SKM-1 treated with dmso at 0.1 percent for 144 hours (cell line): ENCODE results near the gene TMEM38A.
"Not testable (repeated sequence)": the region's sequence is repeated elsewhere in the genome, so short reads cannot be mapped to it uniquely, and the experiment has no call there.

Experiments used
- DNase-seq: peaks from one replicate; lab custom pipeline; 2025; ENCODE audit not compliant: unreplicated experiment; lab: John Stamatoyannopoulos, UW

Gene TMEM38A

GRCh38 chr19:16637535-16637934 is 23.4 kb upstream of the TMEM38A start:
- DNase-seq: no peak

- DNase-seq: no peak
Observed at GRCh38 chr19:16638666-16639065, 22.3 kb upstream of the TMEM38A start.

GRCh38 chr19:16640951-16641350 is 20.0 kb upstream of the TMEM38A start:
- no peak for DNase-seq

DNA sequence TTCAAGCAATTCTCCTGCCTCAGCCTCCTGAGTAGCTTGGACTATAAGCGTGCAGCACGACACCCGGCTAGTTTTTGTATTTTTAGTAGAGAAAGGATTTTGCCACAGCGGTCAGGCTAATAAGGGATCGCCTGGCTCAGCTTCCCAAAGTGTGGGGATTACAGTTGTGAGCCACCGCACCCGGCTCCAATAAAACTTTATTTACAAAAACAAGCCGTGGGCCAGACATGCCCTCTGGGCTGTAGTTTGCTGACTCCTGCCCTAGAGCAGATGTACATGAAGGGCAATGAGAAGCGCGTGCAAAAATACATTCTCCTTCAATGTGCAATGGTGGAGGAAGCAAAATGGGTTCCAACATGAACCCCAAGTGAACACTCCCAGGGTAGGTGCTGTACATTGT is 19.2 kb upstream of the TMEM38A start:
- DNase-seq: no peak

GRCh38 chr19:16645140-16645539 is 15.8 kb upstream of the TMEM38A start:
- no peak for DNase-seq

- DNase-seq: no peak
Observed at GRCh38 chr19:16649734-16650133, 11.2 kb upstream of the TMEM38A start.

DNA sequence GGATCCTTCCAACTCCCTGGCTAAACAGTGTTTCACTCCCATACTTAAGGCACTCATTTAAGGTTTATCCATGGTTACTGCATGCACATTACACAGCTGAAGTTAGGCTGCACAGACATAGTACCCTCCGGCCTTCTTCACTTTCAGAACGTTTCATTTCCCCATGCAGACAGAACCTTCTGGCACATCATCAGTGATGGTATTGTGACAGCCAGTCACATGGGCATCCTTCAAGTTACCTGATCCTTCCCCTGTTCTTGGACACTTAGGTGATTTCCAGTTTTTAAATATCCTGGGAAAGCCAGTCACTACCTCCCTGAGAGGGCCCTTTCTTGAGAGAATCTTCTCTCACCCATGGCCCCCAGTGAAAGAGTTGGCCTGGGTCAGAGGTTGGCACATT is 10.1 kb upstream of the TMEM38A start:
- DNase-seq: no peak

GRCh38 chr19:16651421-16652188 is 9.3 kb upstream of the TMEM38A start:
- DNase-seq: not testable (repeated sequence)

GRCh38 chr19:16652854-16653253 is 8.1 kb upstream of the TMEM38A start:
- DNase-seq: no peak

GRCh38 chr19:16654140-16654539 is 6.8 kb upstream of the TMEM38A start:
- no peak for DNase-seq

DNA sequence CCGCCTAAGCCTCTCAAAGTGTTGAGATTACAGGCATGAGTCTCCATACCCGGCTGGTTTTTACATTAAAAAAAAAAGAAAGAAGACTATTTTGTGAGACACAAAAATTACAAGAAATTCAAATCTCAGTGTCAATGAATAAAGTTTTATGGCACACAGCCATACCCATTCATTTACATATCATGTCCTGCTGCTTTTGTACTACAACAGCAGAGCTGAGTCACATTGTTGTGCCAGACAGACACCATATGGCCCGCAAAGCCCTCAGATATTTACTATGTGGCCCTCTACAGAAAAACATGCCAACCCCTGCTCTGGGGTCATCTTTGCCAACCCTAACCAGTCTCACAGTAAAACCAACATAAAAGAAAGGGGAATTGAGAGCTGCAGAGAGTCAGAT is 6.3 kb upstream of the TMEM38A start:
- no peak for DNase-seq

DNA sequence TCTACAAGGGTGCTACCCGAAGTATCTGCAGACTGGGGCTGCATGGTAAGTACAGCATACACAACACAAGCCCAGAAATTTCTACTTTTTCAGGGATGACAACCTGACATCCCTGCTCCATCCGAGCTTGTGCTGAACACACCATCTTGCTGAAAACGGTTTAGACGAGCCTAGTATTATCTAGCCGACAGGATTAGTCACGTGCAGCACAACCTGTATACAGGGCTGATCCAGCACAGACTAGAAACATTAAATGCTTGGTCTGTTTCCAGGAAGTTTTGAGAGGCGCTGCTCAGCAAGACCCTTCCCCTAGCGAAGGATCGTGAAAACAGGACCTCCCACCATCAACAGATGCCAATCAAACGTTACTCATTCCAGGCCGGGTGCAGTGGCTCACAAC is 5.2 kb upstream of the TMEM38A start:
- no peak for DNase-seq

- no peak for DNase-seq
Observed at GRCh38 chr19:16657384-16657783, 3.6 kb upstream of the TMEM38A start.

- no peak for DNase-seq
Observed at GRCh38 chr19:16659464-16659831, 1.5 kb upstream of the TMEM38A start.

DNA sequence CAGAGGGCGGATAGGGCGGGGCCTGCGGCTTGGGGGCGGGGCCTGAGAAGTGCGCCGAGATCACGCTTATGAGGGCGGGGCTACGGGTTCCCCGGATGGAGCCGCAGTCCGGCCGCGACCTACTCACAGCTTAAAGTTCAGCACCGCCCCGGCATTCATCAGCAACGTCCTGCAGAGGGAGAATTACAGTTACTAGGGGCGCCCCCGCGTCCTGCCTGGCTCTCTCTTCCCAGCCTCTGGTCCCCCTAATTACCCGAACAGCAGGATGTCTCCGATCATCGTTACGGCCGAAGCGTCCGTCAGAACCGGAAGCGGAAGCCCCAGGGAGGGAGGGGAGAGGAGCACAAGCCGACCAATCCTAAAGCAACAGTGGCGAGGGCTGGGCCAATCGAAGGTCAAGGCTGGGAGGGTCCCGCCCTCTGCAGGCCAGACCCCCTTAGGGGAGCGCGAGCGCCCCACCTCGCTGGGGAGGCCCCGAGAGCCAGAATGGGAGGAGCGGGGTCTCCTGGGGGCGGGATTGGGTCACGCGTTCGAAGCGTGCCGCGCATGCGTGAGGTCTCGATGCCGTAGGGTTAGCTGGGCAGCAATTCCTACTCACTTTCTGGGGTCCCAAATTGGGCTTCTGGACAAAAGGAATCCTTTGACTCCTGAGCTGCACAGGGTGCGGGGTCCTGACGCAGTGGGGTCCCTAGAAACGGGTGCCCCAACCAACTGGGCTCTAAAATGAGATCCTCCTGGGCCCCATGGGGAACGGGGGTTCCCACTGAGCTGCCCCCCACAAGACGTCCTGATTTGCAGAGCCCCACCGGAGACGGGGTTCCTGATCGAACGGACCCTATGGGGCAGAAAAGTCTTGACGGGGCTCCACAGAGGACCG is 869 bp upstream of the TMEM38A start, which contains the start of gene SMIM7:
SMIM7 (minus strand) TSS at position 313 of the 877 bp plus-strand sequence; CDS start at position 279, 34 bp downstream.
- peak; percentile 98 for DNase-seq

GRCh38 chr19:16661480-16662034 is 618 bp downstream of the TMEM38A start:
- no peak for DNase-seq

DNA sequence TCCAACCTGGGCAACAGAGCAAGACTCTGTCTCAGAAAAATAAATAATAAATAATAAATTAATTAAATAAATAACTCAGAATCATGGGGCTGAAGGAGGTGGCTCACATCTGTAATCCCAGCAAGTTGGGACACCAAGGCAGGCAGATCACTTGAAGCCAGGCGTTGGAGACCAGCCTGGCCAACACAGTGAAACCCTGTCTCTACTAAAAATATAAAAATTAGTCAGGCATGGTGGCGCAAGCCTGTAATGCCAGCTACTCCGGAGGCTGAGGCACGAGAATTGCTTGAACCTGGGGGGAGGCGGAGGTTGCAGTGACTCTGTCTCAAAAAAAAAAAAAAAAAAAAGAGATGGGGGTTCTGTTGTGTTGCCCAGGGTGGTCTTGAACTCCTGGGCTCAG is 7.2 kb downstream of the TMEM38A start:
- no peak for DNase-seq

DNA sequence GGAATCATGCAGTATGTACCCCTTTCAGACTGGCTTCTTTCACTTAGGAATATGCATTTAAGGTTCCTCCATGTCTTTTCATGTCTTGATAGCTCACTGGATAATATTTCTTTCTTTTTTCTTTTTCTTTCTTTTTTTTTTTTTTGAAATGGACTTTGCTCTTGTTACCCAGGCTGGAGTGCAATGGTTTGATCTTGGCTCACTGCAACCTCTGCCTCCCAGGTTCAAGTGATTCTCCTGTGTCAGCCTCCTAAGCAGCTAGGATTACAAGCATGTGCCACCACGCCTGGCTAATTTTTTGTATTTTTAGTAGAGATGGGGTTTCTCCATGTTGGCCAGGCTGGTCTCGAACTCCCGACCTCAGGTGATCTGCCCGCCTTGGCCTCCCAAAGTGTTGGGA is 7.8 kb downstream of the TMEM38A start:
- DNase-seq: not testable (repeated sequence)

- DNase-seq: no peak
Observed at GRCh38 chr19:16670291-16670690, 9.4 kb downstream of the TMEM38A start.

DNA sequence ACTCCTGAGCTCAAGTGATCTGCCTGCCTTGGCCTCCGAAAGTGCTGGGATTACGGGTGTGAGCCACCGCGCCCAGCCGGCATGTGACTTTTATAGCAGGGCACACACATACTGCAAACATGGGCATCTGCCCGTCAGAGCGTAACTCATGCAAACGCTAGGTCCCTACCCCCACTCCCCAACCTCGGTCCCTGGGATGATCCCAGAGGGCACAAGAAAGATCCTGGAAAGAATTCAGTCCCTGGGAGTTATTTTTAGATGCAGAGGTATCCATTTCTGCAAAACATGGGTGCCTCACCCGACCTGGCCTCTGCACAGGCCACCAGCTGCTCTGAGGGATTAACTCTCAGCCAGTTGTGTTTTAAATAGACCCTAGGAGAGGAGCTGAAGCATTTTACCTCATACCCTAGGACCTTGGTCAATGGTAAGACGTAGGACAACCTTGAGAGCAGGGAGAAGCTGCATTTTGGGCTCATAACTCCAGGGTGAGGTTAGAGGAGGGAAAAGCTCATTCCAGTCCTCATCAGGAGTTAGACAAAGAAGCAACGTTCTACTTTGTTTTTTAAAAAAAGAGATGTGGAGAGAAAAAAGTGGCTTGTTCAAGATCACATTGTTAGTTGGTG is 10.8 kb downstream of the TMEM38A start:
- DNase-seq: no peak

DNA sequence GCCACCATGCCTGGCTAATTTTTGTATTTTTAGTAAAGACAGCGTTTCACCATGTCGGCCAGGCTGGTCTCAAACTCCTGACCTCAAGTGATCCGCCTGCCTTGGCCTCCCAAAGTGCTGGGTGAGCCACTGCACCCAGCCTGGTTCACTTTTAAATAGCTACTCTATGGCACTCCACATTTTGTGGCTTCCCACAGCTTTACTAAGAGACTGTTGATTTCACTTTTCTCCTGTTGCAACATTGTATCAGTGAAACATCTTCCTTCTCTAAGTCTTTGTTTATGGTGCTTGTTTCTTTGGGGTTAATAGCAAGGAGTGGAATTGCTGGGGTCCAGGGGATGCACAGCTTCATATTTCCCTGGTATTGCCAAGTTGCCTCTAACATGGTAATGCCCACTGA is 12.3 kb downstream of the TMEM38A start:
- DNase-seq: no peak
